IMR-90 (cell line): ENCODE results near the gene MLXIPL. TPM values are rescaled to one million over a fixed set of nuclear protein-coding genes. Genes with fewer than 3 reads are reported as not detected.

Experiments used
- ATAC-seq: fragments of 200-7000 bp; cut with Tn5 transposase; 2 replicates; pipeline ENCODE4 v1.9.1; 2020; ENCODE audit warnings: low read depth, mild to moderate bottlenecking, moderate library complexity
- BruUV-seq: library from RNA; stranded (reverse); fragments of 400-500 nt; replicated peaks from 2 replicates; lab custom pipeline; 2021; lab: Mats Ljungman, UMichigan
- CTCF ChIA-PET: fragments of 300-600 bp; formaldehyde crosslinking; extraction: SDS; loops from one replicate; lab custom pipeline; 2021; ENCODE audit warnings: antibody characterized with exemption; lab: Yijun Ruan, JAX
- POLR2A ChIA-PET: fragments of 300-600 bp; sonication (Branson Sonifier 250); formaldehyde crosslinking; loops from one replicate; lab custom pipeline; 2022; ENCODE audit warnings: antibody characterized with exemption; ENCODE audit not compliant: unreplicated experiment; lab: Charles Lee
- DNase-seq: peaks from one replicate; pipeline ENCODE4 v3.0.0; 2013
- H2AFZ ChIP-seq: replicated peaks from 2 replicates; pipeline ENCODE3; 2013; ENCODE audit warnings: low read length, mild to moderate bottlenecking; ENCODE audit not compliant: poor library complexity
- H2AK5ac ChIP-seq: 2 replicates; pipeline ENCODE4 v1.6.1; 2013; ENCODE audit warnings: low read depth, low read length, inconsistent platforms
- H2AK9ac ChIP-seq: replicated peaks from 2 replicates; pipeline ENCODE3; 2013; ENCODE audit warnings: mild to moderate bottlenecking, low read depth, low read length, moderate library complexity; ENCODE audit not compliant: poor library complexity
- H2BK120ac ChIP-seq: 2 replicates; pipeline ENCODE4 v1.6.1; 2013; ENCODE audit warnings: low read depth, low read length, inconsistent platforms
- H2BK15ac ChIP-seq: 3 replicates; pipeline ENCODE4 v1.6.1; 2013; ENCODE audit warnings: low read depth, low read length, inconsistent platforms
- H2BK20ac ChIP-seq: 2 replicates; pipeline ENCODE4 v1.6.1; 2013; ENCODE audit warnings: low read depth, mild to moderate bottlenecking, inconsistent platforms, low read length, moderate library complexity
- H2BK5ac ChIP-seq: 2 replicates; pipeline ENCODE4 v1.6.1; 2013; ENCODE audit warnings: mild to moderate bottlenecking, low read depth, low read length, inconsistent platforms; ENCODE audit not compliant: poor library complexity, severe bottlenecking
- H3K14ac ChIP-seq: replicated peaks from 2 replicates; pipeline ENCODE4 v1.6.1; 2013; ENCODE audit warnings: low read depth, low read length, inconsistent platforms
- H3K18ac ChIP-seq: 2 replicates; pipeline ENCODE4 v1.6.1; 2013; ENCODE audit warnings: low read depth, low read length, control low read depth
- H3K23ac ChIP-seq: 2 replicates; pipeline ENCODE4 v1.6.1; 2013; ENCODE audit warnings: low read depth, low read length, inconsistent platforms
- H3K27ac ChIP-seq: 2 replicates; pipeline ENCODE4 v1.5.1; 2013; ENCODE audit warnings: mild to moderate bottlenecking, control low read depth, low read length; ENCODE audit not compliant: insufficient read depth
- H3K27me3 ChIP-seq: 2 replicates; pipeline ENCODE4 v1.6.1; 2013; ENCODE audit warnings: low read length; ENCODE audit not compliant: control insufficient read depth, insufficient read depth
- H3K36me3 ChIP-seq: 2 replicates; pipeline ENCODE4 v1.6.1; 2013; ENCODE audit warnings: low read length, mixed read lengths; ENCODE audit not compliant: control insufficient read depth, insufficient read depth
- H3K4ac ChIP-seq: 2 replicates; pipeline ENCODE4 v1.6.1; 2013; ENCODE audit warnings: low read depth, low read length, inconsistent platforms
- H3K4me1 ChIP-seq: 2 replicates; pipeline ENCODE4 v1.6.1; 2013; ENCODE audit warnings: low read length, mixed read lengths; ENCODE audit not compliant: control insufficient read depth, insufficient read depth
- H3K4me2 ChIP-seq: 2 replicates; pipeline ENCODE4 v1.6.1; 2013; ENCODE audit warnings: low read depth, mild to moderate bottlenecking, control low read depth, low read length, moderate library complexity
- H3K4me3 ChIP-seq: 2 replicates; pipeline ENCODE4 v1.5.1; 2013; ENCODE audit warnings: low read depth, mild to moderate bottlenecking, control low read depth, low read length, moderate library complexity; ENCODE audit not compliant: insufficient read depth
- H3K56ac ChIP-seq: 2 replicates; pipeline ENCODE4 v1.6.1; 2013; ENCODE audit warnings: low read length, inconsistent platforms; ENCODE audit not compliant: insufficient read depth; ENCODE audit errors: extremely low read depth
- H3K79me1 ChIP-seq, 2 experiments: 2 replicates each; pipeline ENCODE4 v1.6.1; 2013; ENCODE audit warnings: low read length in 2 of 2, inconsistent platforms in 1 of 2, low read depth in 1 of 2
- H3K9ac ChIP-seq: 2 replicates; pipeline ENCODE4 v1.6.1; 2013; ENCODE audit warnings: low read depth, low read length, control low read depth
- H3K9me1 ChIP-seq: 2 replicates; pipeline ENCODE4 v1.6.1; 2013; ENCODE audit warnings: low read length, inconsistent platforms; ENCODE audit not compliant: insufficient read depth
- H3K9me3 ChIP-seq: 2 replicates; pipeline ENCODE4 v1.6.1; 2013; ENCODE audit warnings: low read length; ENCODE audit not compliant: control insufficient read depth, insufficient read depth
- H4K20me1 ChIP-seq: 2 replicates; pipeline ENCODE4 v1.6.1; 2013; ENCODE audit warnings: low read length, inconsistent platforms; ENCODE audit not compliant: insufficient read depth
- H4K5ac ChIP-seq: 2 replicates; pipeline ENCODE4 v1.6.1; 2013; ENCODE audit warnings: mild to moderate bottlenecking, low read depth, low read length, control low read depth
- H4K8ac ChIP-seq, 2 experiments: 2 replicates each; pipeline ENCODE4 v1.6.1; 2013; ENCODE audit warnings: low read depth in 2 of 2, low read length in 2 of 2, control low read depth in 1 of 2, inconsistent platforms in 1 of 2
- H4K91ac ChIP-seq: 2 replicates; pipeline ENCODE4 v1.6.1; 2013; ENCODE audit warnings: low read depth, low read length, inconsistent platforms; ENCODE audit not compliant: insufficient read depth
- RCOR1 ChIP-seq: IDR thresholded peaks from 2 replicates; pipeline ENCODE4 v1.6.1; 2012; ENCODE audit warnings: mild to moderate bottlenecking, low read length, improper control_type of control experiment; ENCODE audit not compliant: insufficient replicate concordance
- WGBS, 2 experiments: methylation state at CpG; one replicate each; pipeline versions ENCODE4 v1.1.5 to v1.1.7; 2013; ENCODE audit warnings: missing lambda C conversion rate in 2 of 2; ENCODE audit not compliant: insufficient read length in 1 of 2; ENCODE audit errors: extremely low coverage in 2 of 2; 5-methylcytosine and 5-hydroxymethylcytosine counted together
- dilution Hi-C: fragments of 300-500 bp; cut with HindIII; formaldehyde crosslinking; loops from one replicate; pipeline ENCODE4 v1.14.3; 2018; ENCODE audit warnings: low sequenced_read_pairs; ENCODE audit not compliant: unreplicated experiment
- in situ Hi-C: fragments of 300-500 bp; cut with MboI; formaldehyde crosslinking; loops from 3 replicates; pipeline ENCODE4 v1.14.3; 2019; ENCODE audit warnings: low sequenced_read_pairs, inconsistent platforms, mixed read lengths
- intact Hi-C: fragments of 100-400 bp; cut with micrococcal nuclease; formaldehyde crosslinking; loops from 2 replicates; pipeline ENCODE4 v1.10.0; 2022
- polyA plus RNA-seq, 3 experiments: library from polyadenylated mRNA; depleted of rRNA; stranded (reverse); fragments of >200 nt; gene quantifications; 2 replicates each; pipeline ENCODE4 v1.2.3, GENCODE V29; 2012; ENCODE audit warnings: low replicate concordance in 1 of 3
- total RNA-seq: library from RNA; depleted of rRNA; stranded (reverse); fragments of >200 nt; gene quantifications from 2 replicates; pipeline ENCODE4 v1.2.3, GENCODE V29; 2012

MLXIPL gene
- total and polyA plus RNA-seq, 2 of the 4 experiments (the other 2 are of a cell fraction) = not detected

GRCh38 chr7:73628504-73628903 is 4.2 kb upstream of the MLXIPL start:
- no peak for TF ChIP-seq RCOR1
- H3K27ac ChIP-seq = no peak overlapping the region
- no peak overlapping the region for H3K14ac ChIP-seq
- H4K20me1 ChIP-seq = no peaks in the 10 kb centered on the region
- ATAC-seq (no peak), DNase-seq (no peak)
- no peak overlapping the region for H3K23ac ChIP-seq
- H2AFZ ChIP-seq = no peak overlapping the region
- H2AK9ac ChIP-seq = no peak overlapping the region
- no peak overlapping the region for H3K18ac ChIP-seq
- H2BK15ac ChIP-seq = no peak overlapping the region
- no TSS peak for BruUV-seq
- H3K9me3 ChIP-seq = no peaks in the 10 kb centered on the region
- no peaks in the 10 kb centered on the region for H3K79me1 ChIP-seq
- no peaks in the 10 kb centered on the region for H3K9me1 ChIP-seq
- H3K4me2 ChIP-seq = no peak overlapping the region
- intact Hi-C loops = loop anchor here (5.0 kb wide), 1 partner anchor 39 kb away; the partner anchor contains the start of gene VPS37D
- no peak overlapping the region for H3K4ac ChIP-seq
- 83% methylated on average over 3 of the region's 4 CpGs; no CpG with 5 or more reads in 1 of the 2 experiments for WGBS, 2 experiments
- H3K4me1 ChIP-seq = peaks cover 1% of the 10 kb centered on the region; the same call in 1 of the 2 replicates
- no peak overlapping the region for H4K5ac ChIP-seq
- H2BK20ac ChIP-seq = no peak overlapping the region
- H3K9ac ChIP-seq = no peak overlapping the region
- H3K4me3 ChIP-seq = no peak overlapping the region
- no peak overlapping the region for H2BK5ac ChIP-seq
- no peak overlapping the region for H4K8ac ChIP-seq
- CTCF ChIA-PET = interaction anchor here (1.0 to 1.3 kb wide), 4 partner anchors 8 to 97 kb away, joined by 3 to 6 read pairs (median 4); no protein-coding TSS in a partner anchor
- H4K91ac ChIP-seq = no peak overlapping the region
- no peak overlapping the region for H3K56ac ChIP-seq
- POLR2A ChIA-PET = interaction anchor here (0.6 kb wide), 1 partner anchor 1193 kb away, joined by 7 read pairs; no protein-coding TSS in a partner anchor
- no peak overlapping the region for H2BK120ac ChIP-seq
- in situ Hi-C loops = no loop called here
- no peak overlapping the region for H2AK5ac ChIP-seq
- dilution Hi-C loops = no loop called here
- H3K36me3 ChIP-seq = no peaks in the 10 kb centered on the region
- peaks cover 62% of the 10 kb centered on the region for H3K27me3 ChIP-seq
